ENCODE measurements around the gene PDZD4.

DNA sequence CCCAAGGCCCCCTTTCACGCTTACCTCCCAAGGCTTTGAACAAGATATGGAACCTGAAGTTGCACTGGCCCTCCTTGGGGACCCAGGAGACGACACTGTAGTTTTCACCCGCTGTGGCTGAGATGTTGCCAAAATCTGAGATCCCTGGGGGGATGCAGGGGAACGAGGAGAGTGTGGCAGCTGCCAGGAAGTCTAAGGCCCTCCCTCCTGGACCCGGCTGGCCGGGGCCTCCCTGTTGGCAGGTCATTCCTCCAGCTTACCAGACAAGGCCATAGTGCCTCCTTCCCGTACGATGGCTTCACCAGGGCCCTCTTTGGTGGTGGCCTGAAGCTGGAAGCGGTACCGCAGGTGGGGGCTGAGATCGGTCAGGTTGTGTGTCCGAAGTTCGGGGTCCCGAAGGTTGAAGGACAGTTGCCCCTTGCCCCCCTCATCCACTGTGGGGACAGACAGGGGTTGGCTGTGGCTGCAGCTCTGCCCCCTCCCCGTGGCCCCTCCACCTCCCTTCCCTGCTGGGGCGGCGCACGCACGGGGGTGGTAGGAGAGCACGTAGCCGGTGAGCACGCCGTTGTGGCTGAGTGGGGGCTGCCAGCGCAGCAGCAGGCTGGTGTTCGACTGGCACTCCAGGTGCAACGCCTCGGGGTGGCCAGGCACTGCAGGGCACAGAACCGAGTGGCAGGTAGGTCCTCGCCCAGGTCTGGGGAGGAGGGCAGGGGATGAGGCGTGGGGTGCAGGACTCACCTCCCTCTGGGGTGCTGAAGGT lies 34.4 kb upstream of the PDZD4 start:
- TF ChIP-seq, protein P1, sequence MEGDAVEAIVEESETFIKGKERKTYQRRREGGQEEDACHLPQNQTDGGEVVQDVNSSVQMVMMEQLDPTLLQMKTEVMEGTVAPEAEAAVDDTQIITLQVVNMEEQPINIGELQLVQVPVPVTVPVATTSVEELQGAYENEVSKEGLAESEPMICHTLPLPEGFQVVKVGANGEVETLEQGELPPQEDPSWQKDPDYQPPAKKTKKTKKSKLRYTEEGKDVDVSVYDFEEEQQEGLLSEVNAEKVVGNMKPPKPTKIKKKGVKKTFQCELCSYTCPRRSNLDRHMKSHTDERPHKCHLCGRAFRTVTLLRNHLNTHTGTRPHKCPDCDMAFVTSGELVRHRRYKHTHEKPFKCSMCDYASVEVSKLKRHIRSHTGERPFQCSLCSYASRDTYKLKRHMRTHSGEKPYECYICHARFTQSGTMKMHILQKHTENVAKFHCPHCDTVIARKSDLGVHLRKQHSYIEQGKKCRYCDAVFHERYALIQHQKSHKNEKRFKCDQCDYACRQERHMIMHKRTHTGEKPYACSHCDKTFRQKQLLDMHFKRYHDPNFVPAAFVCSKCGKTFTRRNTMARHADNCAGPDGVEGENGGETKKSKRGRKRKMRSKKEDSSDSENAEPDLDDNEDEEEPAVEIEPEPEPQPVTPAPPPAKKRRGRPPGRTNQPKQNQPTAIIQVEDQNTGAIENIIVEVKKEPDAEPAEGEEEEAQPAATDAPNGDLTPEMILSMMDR (IDR thresholded peaks at IDR 0.05; ENCODE audit: insufficient read depth, low read depth, low read length): no peak
- TF ChIP-seq EZH2 (IDR thresholded peaks at IDR 0.05; ENCODE audit: insufficient read depth, low read length): no peak
